Tibial nerve (tissue), 4 donors: ENCODE data around the gene NUP214. TPM values are rescaled to one million over a fixed set of nuclear protein-coding genes. Genes with fewer than 3 reads are reported as not detected.

ENCODE experiments used
- DNase-seq, 2 donors: peaks; one replicate each; pipeline ENCODE4 v3.0.0-alpha.2; 2019; ENCODE audit warnings: low spot score in 2 of 2
- H3K27ac ChIP-seq, 4 donors: fragments of 200-600 bp; sonication (generic) in 3 of 4; one replicate each; pipeline ENCODE4 v1.5.1; 2017 to 2019; ENCODE audit warnings: mild to moderate bottlenecking in 1 of 4
- H3K27me3 ChIP-seq, 2 donors: fragments of 200-600 bp; sonication (generic) in 1 of 2; one replicate each; pipeline versions ENCODE4 v1.5.1 to v1.6.0; 2017 to 2019
- H3K36me3 ChIP-seq, 3 donors: fragments of 200-600 bp; sonication (generic); one replicate each; pipeline ENCODE4 v1.5.1; 2018 to 2019
- H3K4me1 ChIP-seq, 4 donors: fragments of 200-600 bp; sonication (generic) in 3 of 4; one replicate each; pipeline ENCODE4 v1.5.1; 2017 to 2019
- H3K4me3 ChIP-seq, 4 donors: fragments of 200-600 bp; sonication (generic) in 3 of 4; one replicate each; pipeline ENCODE4 v1.5.1; 2017 to 2019; ENCODE audit warnings: mild to moderate bottlenecking in 1 of 4, moderate library complexity in 1 of 4
- H3K9me3 ChIP-seq, 4 donors: fragments of 200-600 bp; sonication (generic) in 3 of 4; one replicate each; pipeline ENCODE4 v1.5.1; 2017 to 2019
- CTCF ChIP-seq, 5 experiments: fragments of 200-600 bp in 3 of 5; fragments of 450-650 bp in 2 of 5; sonication (generic) in 3 of 5; IDR thresholded peaks; one replicate each; pipeline ENCODE4 v1.5.1; 2016 to 2019; ENCODE audit warnings: antibody characterized with exemption in 5 of 5, mild to moderate bottlenecking in 3 of 5, moderate library complexity in 2 of 5
- EP300 ChIP-seq, 2 donors: sonication (generic); formaldehyde crosslinking; IDR thresholded peaks; one replicate each; pipeline ENCODE4 v1.6.1; 2017; ENCODE audit warnings: antibody characterized with exemption in 2 of 2, mild to moderate bottlenecking in 1 of 2
- POLR2A ChIP-seq, 2 donors: fragments of 450-650 bp; IDR thresholded peaks; one replicate each; pipeline ENCODE4 v1.6.1; 2017; ENCODE audit warnings: antibody characterized with exemption in 2 of 2, mild to moderate bottlenecking in 2 of 2, moderate library complexity in 2 of 2
- WGBS, 2 donors: methylation state at CpG; one replicate each; pipeline ENCODE4 v1.1.5; 2018; 5-methylcytosine and 5-hydroxymethylcytosine counted together
- total RNA-seq, 4 donors: library from RNA; depleted of rRNA; stranded (reverse); fragments of >200 nt; gene quantifications; one replicate each; pipeline ENCODE4 v1.1.0, GENCODE V29; 2016

Gene NUP214
- total RNA-seq, 4 donors from 2014 or later = 39.8 to 94.2 (median 70.2) TPM

- 78 to 81% methylated on average over 2 of the region's 2 CpGs for WGBS, 2 donors
- TF ChIP-seq CTCF (IDR thresholded peaks at IDR 0.05) (no peak), EP300 (IDR thresholded peaks at IDR 0.05) (no peak), POLR2A (IDR thresholded peaks at IDR 0.05) (no peak)
- no peak overlapping the region for H3K27ac ChIP-seq
- peaks cover 4 to 75% (median 5%) of the 10 kb centered on the region in 3 donors for H3K36me3 ChIP-seq
- no peak overlapping the region for H3K4me3 ChIP-seq
- H3K4me1 ChIP-seq = no peaks in the 10 kb centered on the region
- no peaks in the 10 kb centered on the region for H3K9me3 ChIP-seq
- no peaks in the 10 kb centered on the region for H3K27me3 ChIP-seq
- no peak for DNase-seq
Measured at GRCh38 chr9:131220485-131220884, 95.1 kb downstream of the NUP214 start.

GRCh38 chr9:131222460-131222859, 97.1 kb downstream of the NUP214 start:
- no peaks in the 10 kb centered on the region for H3K9me3 ChIP-seq
- H3K27me3 ChIP-seq = no peaks in the 10 kb centered on the region
- 93 to 96% methylated on average over 6 of the region's 6 CpGs for WGBS, 2 donors
- no peak for DNase-seq
- H3K27ac ChIP-seq = no peak overlapping the region
- H3K4me1 ChIP-seq = peaks cover 0 to 8% (median 6%) of the 10 kb centered on the region in 4 donors
- peaks cover 2 to 63% (median 5%) of the 10 kb centered on the region in 3 donors for H3K36me3 ChIP-seq
- no peak for TF ChIP-seq EP300 (IDR thresholded peaks at IDR 0.05)
- no peak overlapping the region for H3K4me3 ChIP-seq

DNA sequence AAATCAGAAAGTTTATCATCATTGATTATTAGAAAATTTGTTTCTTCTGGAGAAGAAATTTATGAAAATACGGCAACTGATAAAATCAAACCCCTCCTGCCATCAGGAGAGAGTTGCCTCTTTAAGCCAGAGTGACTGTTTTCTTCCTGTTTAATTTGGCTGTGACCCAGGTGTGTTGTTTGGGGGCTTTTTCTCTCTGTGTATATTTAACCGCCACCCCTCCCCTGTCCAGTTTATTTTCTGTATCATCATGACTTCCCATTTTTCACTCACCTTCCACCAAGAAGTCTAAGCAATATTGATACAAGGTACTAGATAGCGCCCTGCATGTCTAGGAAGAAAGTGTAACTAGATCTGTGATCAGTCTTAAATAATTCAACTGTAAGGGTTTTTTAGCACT, 100.8 kb downstream of the NUP214 start:
- H3K9me3 ChIP-seq = no peaks in the 10 kb centered on the region
- peaks cover 0 to 72% (median 12%) of the 10 kb centered on the region in 3 donors for H3K36me3 ChIP-seq
- H3K27me3 ChIP-seq = no peaks in the 10 kb centered on the region
- no peak overlapping the region for H3K27ac ChIP-seq
- peaks cover 0 to 14% (median 7%) of the 10 kb centered on the region in 4 donors for H3K4me1 ChIP-seq
- TF ChIP-seq CTCF (IDR thresholded peaks at IDR 0.05) (no peak), POLR2A (IDR thresholded peaks at IDR 0.05) (no peak), EP300 (IDR thresholded peaks at IDR 0.05) (no peak)
- DNase-seq = no peak
- no peak overlapping the region for H3K4me3 ChIP-seq
- 87% methylated on average over 3 of the region's 3 CpGs for WGBS, 2 donors

DNA sequence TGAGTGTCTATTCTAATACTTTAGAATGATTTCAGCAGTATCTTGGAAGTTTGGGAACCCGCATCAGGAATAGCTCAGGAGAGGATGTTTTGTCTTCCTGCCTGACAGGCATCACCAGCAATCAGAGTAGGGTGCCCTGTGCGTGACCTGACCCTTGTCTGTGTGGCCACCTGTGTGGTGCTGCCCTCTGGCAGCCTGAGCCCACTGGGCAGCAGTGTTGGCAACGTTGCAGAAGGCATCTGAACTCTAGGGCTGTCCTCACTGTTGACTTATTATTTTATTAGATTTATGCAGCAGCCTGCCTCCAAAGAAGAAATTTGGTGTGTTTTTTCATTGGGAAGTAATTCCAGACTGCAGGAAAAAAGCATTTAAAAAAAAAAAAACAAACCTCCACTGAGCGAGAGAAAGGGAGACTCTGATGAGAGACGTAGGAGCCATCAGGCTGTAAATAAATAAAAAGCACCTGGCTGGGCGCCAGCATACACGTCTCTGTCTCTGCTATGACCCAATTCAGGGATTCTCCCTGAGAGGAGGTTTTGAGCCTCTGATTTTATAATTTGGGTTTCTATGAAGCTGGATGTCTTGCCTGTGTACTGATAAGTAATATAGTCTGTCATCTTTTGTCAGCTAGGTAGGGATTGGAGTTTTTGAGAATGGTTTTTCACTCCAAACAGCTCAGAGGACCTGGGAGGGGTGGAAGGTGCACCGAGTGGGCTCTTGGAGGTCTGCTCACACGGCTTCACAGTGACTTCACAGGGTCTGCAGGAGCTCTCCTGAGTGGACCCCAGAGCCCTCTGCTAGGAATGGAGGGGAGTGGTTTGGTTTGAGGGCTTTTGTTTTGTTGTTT, 101.9 kb downstream of the NUP214 start:
- DNase-seq = peak; percentile 31 to 58
- 40 to 45% methylated on average over 9 of the region's 9 CpGs for WGBS, 2 donors
- Histone ChIP-seq H3K36me3 (peaks cover 0 to 72% (median 16%) of the 10 kb centered on the region in 3 donors), H3K27ac (peak overlapping the region in 1 of 4 donors; percentile 39), H3K27me3 (no peaks in the 10 kb centered on the region), H3K4me1 (peaks cover 0 to 14% (median 7%) of the 10 kb centered on the region in 4 donors), H3K9me3 (no peaks in the 10 kb centered on the region), H3K4me3 (peak overlapping the region in 1 of 4 donors; percentile 40)
- TF ChIP-seq EP300 (IDR thresholded peaks at IDR 0.05) (no peak), POLR2A (IDR thresholded peaks at IDR 0.05) (no peak), CTCF (IDR thresholded peaks at IDR 0.05) (no peak)

DNA sequence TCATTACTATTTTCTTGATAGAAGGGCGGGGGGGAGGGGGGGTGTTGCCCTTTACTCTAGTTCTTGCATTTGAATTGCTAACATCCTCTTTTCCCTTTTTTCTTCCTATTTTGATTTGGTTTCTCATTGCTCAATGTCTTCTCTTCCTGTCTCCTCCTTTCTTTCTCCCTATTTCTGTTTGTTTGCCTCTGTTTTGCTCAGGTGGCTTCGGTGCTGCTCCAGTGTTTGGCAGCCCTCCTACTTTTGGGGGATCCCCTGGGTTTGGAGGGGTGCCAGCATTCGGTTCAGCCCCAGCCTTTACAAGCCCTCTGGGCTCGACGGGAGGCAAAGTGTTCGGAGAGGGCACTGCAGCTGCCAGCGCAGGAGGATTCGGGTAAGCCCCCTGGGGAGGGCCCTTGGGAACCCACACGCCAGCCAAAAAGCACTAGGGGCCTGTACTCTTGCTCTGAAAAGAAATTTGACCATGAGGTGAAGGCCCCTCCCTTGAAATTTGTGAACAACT, 102.6 kb downstream of the NUP214 start:
- Histone ChIP-seq H3K27me3 (no peaks in the 10 kb centered on the region), H3K4me3 (peak overlapping the region in 1 of 4 donors; percentile 40), H3K36me3 (peaks cover 0 to 72% (median 23%) of the 10 kb centered on the region in 3 donors), H3K27ac (peak overlapping the region in 2 of 4 donors; percentile 39 to 48), H3K4me1 (peaks cover 0 to 14% (median 7%) of the 10 kb centered on the region in 4 donors), H3K9me3 (no peaks in the 10 kb centered on the region)
- 46 to 58% methylated on average over 9 of the region's 9 CpGs for WGBS, 2 donors
- no peak for DNase-seq
- no peak for TF ChIP-seq POLR2A (IDR thresholded peaks at IDR 0.05)

- Histone ChIP-seq H3K36me3 (peaks cover 0 to 75% (median 25%) of the 10 kb centered on the region in 3 donors), H3K27ac (no peak overlapping the region), H3K27me3 (no peaks in the 10 kb centered on the region), H3K9me3 (no peaks in the 10 kb centered on the region), H3K4me1 (peaks cover 0 to 14% (median 7%) of the 10 kb centered on the region in 4 donors), H3K4me3 (peak overlapping the region in 2 of 4 donors; percentile 19 to 40)
- 80% methylated on average over 8 of the region's 8 CpGs for WGBS, 2 donors
- TF ChIP-seq EP300 (IDR thresholded peaks at IDR 0.05) (no peak), POLR2A (IDR thresholded peaks at IDR 0.05) (no peak), CTCF (IDR thresholded peaks at IDR 0.05) (no peak)
- DNase-seq = no peak
Measured at GRCh38 chr9:131228988-131229387, 103.6 kb downstream of the NUP214 start.
